Measurements from ENCODE around the gene RPS6KA6. TPM values are rescaled to one million over a fixed set of nuclear protein-coding genes. Genes with fewer than 3 reads are reported as not detected.

Gene RPS6KA6
- polyA plus RNA-seq, 1 experiment = 3.3 TPM

- no peak for DNase-seq (ENCODE audit: low read depth, low spot score)
- POLR2A ChIA-PET = no interaction called here
- Histone ChIP-seq H3K9me3 (ENCODE audit: control insufficient read depth, insufficient read depth, low read length) (no peaks in the 10 kb centered on the region), H3K27me3 (ENCODE audit: control insufficient read depth, insufficient read depth, low read length) (no peaks in the 10 kb centered on the region), H3K27ac (ENCODE audit: low read depth, low read length) (no peak overlapping the region), H3K4me3 (ENCODE audit: low read depth, low read length) (no peak overlapping the region)
- TF ChIP-seq CTCF (IDR thresholded peaks at IDR 0.05; ENCODE audit: low read depth, low read length) = no peak
- CTCF ChIA-PET = no interaction called here
These were observed 9.6 kb upstream of the RPS6KA6 start for GRCh38 chrX:84197550-84197949.

GRCh38 chrX:84192006-84192405 lies 4.0 kb upstream of the RPS6KA6 start:
- Histone ChIP-seq H3K4me3 (ENCODE audit: low read depth, low read length) (no peak overlapping the region), H3K9me3 (ENCODE audit: control insufficient read depth, insufficient read depth, low read length) (no peaks in the 10 kb centered on the region), H3K27ac (ENCODE audit: low read depth, low read length) (no peak overlapping the region), H3K27me3 (ENCODE audit: control insufficient read depth, insufficient read depth, low read length) (no peaks in the 10 kb centered on the region)
- no peak for DNase-seq (ENCODE audit: low read depth, low spot score)
- TF ChIP-seq CTCF (IDR thresholded peaks at IDR 0.05; ENCODE audit: low read depth, low read length) = no peak
- ChIA-PET CTCF (no interaction called here), POLR2A (no interaction called here)

- DNase-seq (ENCODE audit: low read depth, low spot score) = no peak
- no peak overlapping the region for H3K4me3 ChIP-seq (ENCODE audit: low read depth, low read length)
- H3K27ac ChIP-seq (ENCODE audit: low read depth, low read length) = no peak overlapping the region
- no peaks in the 10 kb centered on the region for H3K9me3 ChIP-seq (ENCODE audit: control insufficient read depth, insufficient read depth, low read length)
- no peak for TF ChIP-seq CTCF (IDR thresholded peaks at IDR 0.05; ENCODE audit: low read depth, low read length)
- ChIA-PET CTCF (interaction anchor here (1.2 kb wide), 1 partner anchor 143 kb away, joined by 4 read pairs; no protein-coding TSS in a partner anchor), POLR2A (interaction anchor here (0.7 kb wide), 1 partner anchor 48 kb away, joined by 7 read pairs; no protein-coding TSS in a partner anchor)
- no peaks in the 10 kb centered on the region for H3K27me3 ChIP-seq (ENCODE audit: control insufficient read depth, insufficient read depth, low read length)
These were observed 1.1 kb upstream of the RPS6KA6 start for GRCh38 chrX:84189125-84189524.

- H3K27me3 ChIP-seq (ENCODE audit: control insufficient read depth, insufficient read depth, low read length) = no peaks in the 10 kb centered on the region
- ChIA-PET POLR2A (no interaction called here), CTCF (interaction anchor here (1.2 to 1.8 kb wide), 2 partner anchors 142 to 143 kb away, joined by 4 to 13 read pairs; no protein-coding TSS in a partner anchor)
- peak; percentile 15; the same call in 1 of the 2 replicates for TF ChIP-seq CTCF (IDR thresholded peaks at IDR 0.05; ENCODE audit: low read depth, low read length)
- DNase-seq (ENCODE audit: low read depth, low spot score) = peak; percentile 26
- H3K9me3 ChIP-seq (ENCODE audit: control insufficient read depth, insufficient read depth, low read length) = no peaks in the 10 kb centered on the region
- H3K27ac ChIP-seq (ENCODE audit: low read depth, low read length) = no peak overlapping the region
- H3K4me3 ChIP-seq (ENCODE audit: low read depth, low read length) = peak overlapping the region; percentile 64
These were observed 378 bp upstream of the RPS6KA6 start for GRCh38 chrX:84188320-84188834.

GRCh38 chrX:84186603-84187532 lies 1.1 kb downstream of the RPS6KA6 start:
- ChIA-PET POLR2A (no interaction called here), CTCF (interaction anchor here (1.8 kb wide), 1 partner anchor 141 kb away, joined by 13 read pairs; no protein-coding TSS in a partner anchor)
- Histone ChIP-seq H3K4me3 (ENCODE audit: low read depth, low read length) (peak overlapping the region; percentile 64), H3K9me3 (ENCODE audit: control insufficient read depth, insufficient read depth, low read length) (no peaks in the 10 kb centered on the region), H3K27ac (ENCODE audit: low read depth, low read length) (no peak overlapping the region), H3K27me3 (ENCODE audit: control insufficient read depth, insufficient read depth, low read length) (no peaks in the 10 kb centered on the region)
- TF ChIP-seq CTCF (IDR thresholded peaks at IDR 0.05; ENCODE audit: low read depth, low read length) = peak; percentile 19
- no peak for DNase-seq (ENCODE audit: low read depth, low spot score)
